ENCODE data around the gene CDK5. TPM values are rescaled to one million over a fixed set of nuclear protein-coding genes. Genes with fewer than 3 reads are reported as not detected.
A peak's percentile ranks its signal among the peaks of the same experiment; 100 is the strongest.

Gene CDK5
- total and polyA plus RNA-seq, 9 of the 15 experiments (the other 6 are each of a cell fraction or from before 2014, with no cell fraction given) = 3.2 to 38.0 (median 27.5) TPM

DNA sequence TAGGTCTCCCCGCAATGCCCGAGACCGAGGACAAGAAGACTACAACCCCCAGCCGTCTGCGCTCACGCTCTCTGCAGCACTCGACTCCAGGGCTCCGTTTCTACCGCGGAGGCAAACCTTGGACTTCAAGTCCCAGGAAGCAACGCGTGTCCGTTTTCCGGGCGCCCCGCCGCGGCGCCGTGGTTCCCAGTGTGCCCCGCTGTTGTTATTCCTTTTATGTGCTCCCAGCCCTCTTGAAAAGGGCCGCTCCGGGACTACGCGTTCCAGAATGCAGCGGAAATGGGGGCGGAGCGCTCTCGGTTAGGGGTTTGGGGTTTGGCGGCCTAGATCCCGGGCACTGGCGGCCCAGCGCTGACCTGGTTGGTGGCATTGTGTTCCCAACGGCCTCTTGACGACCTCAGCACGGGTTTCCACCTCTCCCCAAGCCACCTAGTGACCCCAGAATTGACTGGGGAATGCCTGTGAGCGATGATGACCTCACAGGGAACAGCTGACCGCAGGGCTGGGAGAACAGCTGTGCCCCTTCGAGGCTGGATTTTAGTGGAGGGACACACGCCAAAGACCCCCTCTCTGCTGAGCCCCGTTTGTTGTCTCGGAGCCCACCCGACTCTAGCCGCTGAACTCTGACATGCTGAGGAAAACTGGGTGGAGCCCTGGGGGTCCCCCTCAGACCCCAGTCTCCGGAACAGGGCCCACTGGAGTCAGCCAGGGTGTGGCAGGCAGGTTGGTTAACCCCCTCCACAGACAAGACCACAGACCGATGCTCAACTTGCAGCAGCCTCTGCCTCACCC lies 488 bp upstream of the CDK5 start (continued):
- TF ChIP-seq, protein P1, sequence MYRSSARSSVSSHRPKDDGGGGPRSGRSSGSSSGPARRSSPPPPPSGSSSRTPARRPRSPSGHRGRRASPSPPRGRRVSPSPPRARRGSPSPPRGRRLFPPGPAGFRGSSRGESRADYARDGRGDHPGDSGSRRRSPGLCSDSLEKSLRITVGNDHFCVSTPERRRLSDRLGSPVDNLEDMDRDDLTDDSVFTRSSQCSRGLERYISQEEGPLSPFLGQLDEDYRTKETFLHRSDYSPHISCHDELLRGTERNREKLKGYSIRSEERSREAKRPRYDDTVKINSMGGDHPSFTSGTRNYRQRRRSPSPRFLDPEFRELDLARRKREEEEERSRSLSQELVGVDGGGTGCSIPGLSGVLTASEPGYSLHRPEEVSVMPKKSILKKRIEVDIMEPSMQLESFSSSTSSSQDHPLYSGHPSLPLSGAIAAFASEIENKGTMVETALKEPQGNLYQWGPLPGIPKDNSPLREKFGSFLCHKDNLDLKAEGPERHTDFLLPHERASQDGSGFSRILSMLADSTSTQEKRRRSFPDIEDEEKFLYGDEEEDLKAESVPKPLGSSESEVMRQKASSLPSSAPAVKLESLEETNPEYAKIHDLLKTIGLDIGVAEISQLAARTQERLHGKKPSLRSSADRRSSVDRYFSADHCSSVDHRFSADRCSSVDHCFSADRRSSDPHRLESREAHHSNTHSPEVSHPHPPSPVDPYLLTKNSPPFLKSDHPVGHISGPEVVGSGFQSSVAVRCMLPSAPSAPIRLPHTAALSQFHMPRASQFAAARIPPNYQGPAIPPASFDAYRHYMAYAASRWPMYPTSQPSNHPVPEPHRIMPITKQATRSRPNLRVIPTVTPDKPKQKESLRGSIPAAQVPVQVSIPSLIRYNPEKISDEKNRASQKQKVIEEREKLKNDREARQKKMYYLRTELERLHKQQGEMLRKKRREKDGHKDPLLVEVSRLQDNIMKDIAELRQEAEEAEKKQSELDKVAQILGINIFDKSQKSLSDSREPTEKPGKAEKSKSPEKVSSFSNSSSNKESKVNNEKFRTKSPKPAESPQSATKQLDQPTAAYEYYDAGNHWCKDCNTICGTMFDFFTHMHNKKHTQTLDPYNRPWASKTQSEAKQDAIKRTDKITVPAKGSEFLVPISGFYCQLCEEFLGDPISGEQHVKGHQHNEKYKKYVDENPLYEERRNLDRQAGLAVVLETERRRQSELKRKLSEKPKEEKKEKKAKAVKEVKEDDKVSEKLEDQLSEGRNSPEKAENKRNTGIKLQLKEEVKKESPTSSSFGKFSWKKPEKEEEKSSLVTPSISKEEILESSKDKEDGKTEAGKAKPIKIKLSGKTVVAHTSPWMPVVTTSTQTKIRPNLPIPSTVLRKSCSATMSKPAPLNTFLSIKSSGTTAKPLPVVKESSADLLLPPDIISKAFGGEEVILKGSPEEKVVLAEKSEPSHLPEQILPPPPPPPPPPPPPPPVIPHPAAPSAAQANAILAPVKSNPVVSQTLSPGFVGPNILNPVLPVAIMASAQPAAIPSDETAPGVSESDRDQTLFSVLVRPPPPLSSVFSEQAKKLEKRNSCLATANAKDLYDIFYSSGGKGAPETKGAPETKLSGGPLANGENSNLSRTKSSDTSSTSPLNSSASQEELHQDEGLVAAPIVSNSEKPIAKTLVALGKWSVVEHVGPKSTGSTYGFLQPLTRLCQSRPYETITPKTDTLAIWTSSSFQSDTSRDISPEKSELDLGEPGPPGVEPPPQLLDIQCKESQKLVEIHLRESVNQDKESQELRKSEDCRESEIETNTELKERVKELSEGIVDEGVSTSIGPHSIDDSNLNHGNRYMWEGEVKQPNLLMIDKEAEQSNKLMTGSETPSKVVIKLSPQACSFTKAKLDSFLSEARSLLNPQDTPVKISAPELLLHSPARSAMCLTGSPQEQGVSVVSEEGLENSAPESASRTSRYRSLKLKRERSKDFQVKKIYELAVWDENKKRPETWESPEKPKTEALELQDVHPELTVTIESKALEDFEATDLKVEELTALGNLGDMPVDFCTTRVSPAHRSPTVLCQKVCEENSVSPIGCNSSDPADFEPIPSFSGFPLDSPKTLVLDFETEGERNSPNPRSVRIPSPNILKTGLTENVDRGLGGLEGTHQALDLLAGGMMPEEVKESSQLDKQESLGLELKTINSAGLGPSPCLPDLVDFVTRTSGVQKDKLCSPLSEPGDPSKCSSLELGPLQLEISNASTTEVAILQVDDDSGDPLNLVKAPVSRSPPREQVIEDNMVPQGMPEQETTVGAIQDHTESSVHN (IDR thresholded peaks at IDR 0.05; ENCODE audit: borderline replicate concordance in 1 of 2, low read depth in 1 of 2) = peak in 1 of 2 experiments; percentile 94; a peak in 2 of 4 replicates
- TF ChIP-seq FOXK1 (CRISPR knock-in tag; IDR thresholded peaks at IDR 0.05; ENCODE audit: borderline replicate concordance) = peak; percentile 88; the same call in 1 of the 2 replicates
- peak; percentile 39; the same call in 1 of the 2 replicates for TF ChIP-seq DIDO1 (tag; IDR thresholded peaks at IDR 0.05; ENCODE audit: low read depth)
- TF ChIP-seq XRCC4 (IDR thresholded peaks at IDR 0.05; ENCODE audit: extremely low read depth, insufficient read depth, insufficient read length) = no peak
- TF ChIP-seq, protein P2, sequence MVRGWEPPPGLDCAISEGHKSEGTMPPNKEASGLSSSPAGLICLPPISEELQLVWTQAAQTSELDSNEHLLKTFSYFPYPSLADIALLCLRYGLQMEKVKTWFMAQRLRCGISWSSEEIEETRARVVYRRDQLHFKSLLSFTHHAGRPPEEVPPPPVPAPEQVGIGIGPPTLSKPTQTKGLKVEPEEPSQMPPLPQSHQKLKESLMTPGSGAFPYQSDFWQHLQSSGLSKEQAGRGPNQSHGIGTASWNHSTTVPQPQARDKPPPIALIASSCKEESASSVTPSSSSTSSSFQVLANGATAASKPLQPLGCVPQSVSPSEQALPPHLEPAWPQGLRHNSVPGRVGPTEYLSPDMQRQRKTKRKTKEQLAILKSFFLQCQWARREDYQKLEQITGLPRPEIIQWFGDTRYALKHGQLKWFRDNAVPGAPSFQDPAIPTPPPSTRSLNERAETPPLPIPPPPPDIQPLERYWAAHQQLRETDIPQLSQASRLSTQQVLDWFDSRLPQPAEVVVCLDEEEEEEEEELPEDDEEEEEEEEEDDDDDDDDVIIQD (CRISPR knock-in tag; IDR thresholded peaks at IDR 0.05) = no peak
- peak; percentile 64; the same call in 1 of the 2 replicates for TF ChIP-seq MYC (IDR thresholded peaks at IDR 0.05; ENCODE audit: low read depth, low read length)
- TF ChIP-seq MYC (CRISPR knock-in tag; IDR thresholded peaks at IDR 0.05; ENCODE audit: borderline replicate concordance, low read depth) = peak; percentile 48; the same call in 1 of the 2 replicates
- no peak for TF ChIP-seq ZNF3 (CRISPR knock-in tag; IDR thresholded peaks at IDR 0.05)
- TF ChIP-seq SRSF1 (IDR thresholded peaks at IDR 0.05; ENCODE audit: low read depth, low read length) = no peak
- TF ChIP-seq RBM34 (IDR thresholded peaks at IDR 0.05; ENCODE audit: borderline replicate concordance, insufficient read depth, low read length) = no peak
- TF ChIP-seq ZNF507 (tag; conservative IDR thresholded peaks at IDR 0.05) = no peak
- TF ChIP-seq, protein P3, sequence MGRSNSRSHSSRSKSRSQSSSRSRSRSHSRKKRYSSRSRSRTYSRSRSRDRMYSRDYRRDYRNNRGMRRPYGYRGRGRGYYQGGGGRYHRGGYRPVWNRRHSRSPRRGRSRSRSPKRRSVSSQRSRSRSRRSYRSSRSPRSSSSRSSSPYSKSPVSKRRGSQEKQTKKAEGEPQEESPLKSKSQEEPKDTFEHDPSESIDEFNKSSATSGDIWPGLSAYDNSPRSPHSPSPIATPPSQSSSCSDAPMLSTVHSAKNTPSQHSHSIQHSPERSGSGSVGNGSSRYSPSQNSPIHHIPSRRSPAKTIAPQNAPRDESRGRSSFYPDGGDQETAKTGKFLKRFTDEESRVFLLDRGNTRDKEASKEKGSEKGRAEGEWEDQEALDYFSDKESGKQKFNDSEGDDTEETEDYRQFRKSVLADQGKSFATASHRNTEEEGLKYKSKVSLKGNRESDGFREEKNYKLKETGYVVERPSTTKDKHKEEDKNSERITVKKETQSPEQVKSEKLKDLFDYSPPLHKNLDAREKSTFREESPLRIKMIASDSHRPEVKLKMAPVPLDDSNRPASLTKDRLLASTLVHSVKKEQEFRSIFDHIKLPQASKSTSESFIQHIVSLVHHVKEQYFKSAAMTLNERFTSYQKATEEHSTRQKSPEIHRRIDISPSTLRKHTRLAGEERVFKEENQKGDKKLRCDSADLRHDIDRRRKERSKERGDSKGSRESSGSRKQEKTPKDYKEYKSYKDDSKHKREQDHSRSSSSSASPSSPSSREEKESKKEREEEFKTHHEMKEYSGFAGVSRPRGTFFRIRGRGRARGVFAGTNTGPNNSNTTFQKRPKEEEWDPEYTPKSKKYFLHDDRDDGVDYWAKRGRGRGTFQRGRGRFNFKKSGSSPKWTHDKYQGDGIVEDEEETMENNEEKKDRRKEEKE (IDR thresholded peaks at IDR 0.05; ENCODE audit: borderline replicate concordance in 1 of 2, control insufficient read depth in 1 of 2, low read depth in 2 of 2, low read length in 1 of 2) = 0 out of 4 replicates have a peak, but pooled peaks of 1 of the 2 experiments have one; percentile 40

Measured in K562 (cell line).